H9 (cell line): ENCODE data around the gene RAD50. TPM values are rescaled to one million over a fixed set of nuclear protein-coding genes. Genes with fewer than 3 reads are reported as not detected.

Source experiments
- DNase-seq: peaks from one replicate; pipeline ENCODE4 v3.0.0-alpha.2; 2017
- H2AFZ ChIP-seq: one replicate; pipeline ENCODE4 v1.6.1; 2013; ENCODE audit warnings: mild to moderate bottlenecking, low read length, control low read depth, moderate library complexity
- H2AK5ac ChIP-seq: 2 replicates; pipeline ENCODE4 v1.6.1; 2013; ENCODE audit warnings: low read length, control low read depth, mixed read lengths; ENCODE audit not compliant: insufficient read length
- H2BK120ac ChIP-seq: one replicate; pipeline ENCODE4 v1.6.1; 2013; ENCODE audit warnings: low read depth, mild to moderate bottlenecking, low read length, control low read depth, inconsistent platforms; ENCODE audit not compliant: poor library complexity, severe bottlenecking
- H2BK12ac ChIP-seq: 2 replicates; pipeline ENCODE4 v1.6.1; 2013; ENCODE audit warnings: low read length, control low read depth, mixed read lengths, low read depth; ENCODE audit not compliant: insufficient read length
- H2BK15ac ChIP-seq: 2 replicates; pipeline ENCODE4 v1.6.1; 2013; ENCODE audit warnings: low read depth, low read length, control low read depth
- H2BK20ac ChIP-seq: one replicate; pipeline ENCODE4 v1.6.1; 2013; ENCODE audit warnings: low read depth, mild to moderate bottlenecking, low read length, control low read depth, inconsistent platforms; ENCODE audit not compliant: poor library complexity, severe bottlenecking
- H2BK5ac ChIP-seq: 2 replicates; pipeline ENCODE4 v1.6.1; 2013; ENCODE audit warnings: low read length, control low read depth, mixed read lengths; ENCODE audit not compliant: insufficient read length
- H3K14ac ChIP-seq: 2 replicates; pipeline ENCODE4 v1.6.1; 2013; ENCODE audit warnings: low read length, control low read depth; ENCODE audit not compliant: insufficient read depth
- H3K18ac ChIP-seq: 2 replicates; pipeline ENCODE4 v1.6.1; 2013; ENCODE audit warnings: low read depth, mild to moderate bottlenecking, mixed read lengths, low read length, control low read depth; ENCODE audit not compliant: insufficient read length
- H3K23ac ChIP-seq: 2 replicates; pipeline ENCODE4 v1.6.1; 2013; ENCODE audit warnings: low read length, control low read depth, mixed read lengths, low read depth; ENCODE audit not compliant: insufficient read length
- H3K23me2 ChIP-seq: 2 replicates; pipeline ENCODE4 v1.6.1; 2013; ENCODE audit warnings: low read depth, mild to moderate bottlenecking, mixed read lengths, low read length, control low read depth; ENCODE audit not compliant: insufficient read length, poor library complexity, severe bottlenecking
- H3K27ac ChIP-seq: 2 replicates; pipeline ENCODE4 v1.5.1; 2013; ENCODE audit warnings: low read length, control low read depth, mixed read lengths, low read depth; ENCODE audit not compliant: insufficient read length
- H3K27me3 ChIP-seq: 2 replicates; pipeline ENCODE4 v1.6.1; 2013; ENCODE audit warnings: low read length, control low read depth, inconsistent platforms; ENCODE audit not compliant: insufficient read depth
- H3K4ac ChIP-seq: 2 replicates; pipeline ENCODE4 v1.6.1; 2013; ENCODE audit warnings: low read depth, mild to moderate bottlenecking, control low read depth, inconsistent platforms, low read length, moderate library complexity
- H3K4me1 ChIP-seq: 2 replicates; pipeline ENCODE4 v1.6.1; 2013; ENCODE audit warnings: low read length, control low read depth, inconsistent platforms; ENCODE audit not compliant: insufficient read depth
- H3K4me2 ChIP-seq: 2 replicates; pipeline ENCODE4 v1.6.1; 2013; ENCODE audit warnings: low read length, control low read depth, mixed read lengths; ENCODE audit not compliant: insufficient read length, insufficient read depth
- H3K56ac ChIP-seq: 2 replicates; pipeline ENCODE4 v1.6.1; 2013; ENCODE audit warnings: low read depth, mild to moderate bottlenecking, mixed read lengths, low read length, control low read depth; ENCODE audit not compliant: insufficient read length
- H3K79me1 ChIP-seq: 2 replicates; pipeline ENCODE4 v1.6.1; 2013; ENCODE audit warnings: low read depth, mild to moderate bottlenecking, moderate library complexity, low read length, control low read depth, inconsistent platforms; ENCODE audit not compliant: insufficient read depth, poor library complexity, severe bottlenecking
- H3K79me2 ChIP-seq: 2 replicates; pipeline ENCODE4 v1.6.1; 2013; ENCODE audit warnings: low read length, control low read depth, inconsistent platforms; ENCODE audit not compliant: insufficient read depth
- H3K9ac ChIP-seq: 2 replicates; pipeline ENCODE4 v1.6.1; 2013; ENCODE audit warnings: low read length, control low read depth, mixed read lengths; ENCODE audit not compliant: insufficient read length; ENCODE audit errors: extremely low read depth
- H3K9me3 ChIP-seq: one replicate; pipeline ENCODE4 v1.6.1; 2013; ENCODE audit warnings: low read depth, low read length, inconsistent platforms; ENCODE audit not compliant: control insufficient read depth
- H3T11ph ChIP-seq: one replicate; pipeline ENCODE4 v1.6.1; 2013; ENCODE audit warnings: mild to moderate bottlenecking, low read length, control low read depth, inconsistent platforms
- H4K20me1 ChIP-seq: one replicate; pipeline ENCODE4 v1.6.1; 2013; ENCODE audit not compliant: control insufficient read depth, insufficient read length, insufficient read depth
- H4K5ac ChIP-seq: 2 replicates; pipeline ENCODE4 v1.6.1; 2013; ENCODE audit warnings: low read depth, mild to moderate bottlenecking, mixed read lengths, low read length, control low read depth; ENCODE audit not compliant: insufficient read length
- H4K8ac ChIP-seq: replicated peaks from 2 replicates; pipeline ENCODE4 v1.6.1; 2013; ENCODE audit warnings: low read length, control low read depth, mixed read lengths, low read depth; ENCODE audit not compliant: insufficient read length
- H4K91ac ChIP-seq: 2 replicates; pipeline ENCODE4 v1.6.1; 2013; ENCODE audit warnings: low read depth, mild to moderate bottlenecking, moderate library complexity, mixed read lengths, low read length, control low read depth; ENCODE audit not compliant: insufficient read length
- H3K27ac Mint-ChIP-seq, 3 experiments: 2 replicates in 2 of 3; 3 replicates in 1 of 3; pipeline ENCODE4 v1.8.0; 2020 to 2021; ENCODE audit warnings: mixed read lengths in 3 of 3, mild to moderate bottlenecking in 1 of 3, moderate library complexity in 1 of 3
- H3K27me3 Mint-ChIP-seq: 2 replicates; pipeline ENCODE4 v1.8.0; 2021; ENCODE audit warnings: low read depth, mild to moderate bottlenecking, moderate library complexity, mixed read lengths
- H3K36me3 Mint-ChIP-seq, 3 experiments: 2 replicates in 2 of 3; 3 replicates in 1 of 3; pipeline ENCODE4 v1.8.0; 2020 to 2021; ENCODE audit warnings: low read depth in 3 of 3, mixed read lengths in 3 of 3; ENCODE audit not compliant: insufficient read depth in 1 of 3
- H3K4me1 Mint-ChIP-seq, 2 experiments: 2 replicates each; pipeline ENCODE4 v1.8.0; 2020; ENCODE audit warnings: mixed read lengths in 2 of 2
- H3K4me3 Mint-ChIP-seq, 2 experiments: 2 replicates in 1 of 2; 3 replicates in 1 of 2; pipeline ENCODE4 v1.8.0; 2020 to 2021; ENCODE audit warnings: mild to moderate bottlenecking in 2 of 2, mixed read lengths in 2 of 2, moderate library complexity in 1 of 2
- H3K9me3 Mint-ChIP-seq, 2 experiments: 2 replicates in 1 of 2; 3 replicates in 1 of 2; pipeline ENCODE4 v1.8.0; 2020; ENCODE audit warnings: mild to moderate bottlenecking in 2 of 2, mixed read lengths in 2 of 2, moderate library complexity in 1 of 2
- WGBS: extraction: QIAGEN DNeasy Blood & Tissue Kit; methylation state at CpG from one replicate; pipeline ENCODE4 v1.1.7; 2013; ENCODE audit warnings: missing lambda C conversion rate, low lambda C conversion rate, mixed read lengths; ENCODE audit not compliant: insufficient read length; ENCODE audit errors: extremely low coverage; 5-methylcytosine and 5-hydroxymethylcytosine counted together
- total RNA-seq: library from RNA; stranded (reverse); gene quantifications from 2 replicates; pipeline ENCODE4 v1.2.1, GENCODE V29; 2021
- TF ChIP-seq, protein P1 (sequence below): fragments of 200-600 bp; sonication (generic); conservative IDR thresholded peaks from 3 replicates; pipeline ENCODE4 v1.8.0; 2021; ENCODE audit warnings: antibody characterized with exemption, mild to moderate bottlenecking

The RAD50 gene
- total RNA-seq, 1 experiment from 2014 or later = 46.1 TPM

GRCh38 chr5:132669455-132669820 lies 112.7 kb downstream of the RAD50 start:
- H3K4me1 Mint-ChIP-seq = peaks cover 22% of the 10 kb centered on the region in 2 experiments
- no peak overlapping the region for H3T11ph ChIP-seq
- TF ChIP-seq, protein P1, sequence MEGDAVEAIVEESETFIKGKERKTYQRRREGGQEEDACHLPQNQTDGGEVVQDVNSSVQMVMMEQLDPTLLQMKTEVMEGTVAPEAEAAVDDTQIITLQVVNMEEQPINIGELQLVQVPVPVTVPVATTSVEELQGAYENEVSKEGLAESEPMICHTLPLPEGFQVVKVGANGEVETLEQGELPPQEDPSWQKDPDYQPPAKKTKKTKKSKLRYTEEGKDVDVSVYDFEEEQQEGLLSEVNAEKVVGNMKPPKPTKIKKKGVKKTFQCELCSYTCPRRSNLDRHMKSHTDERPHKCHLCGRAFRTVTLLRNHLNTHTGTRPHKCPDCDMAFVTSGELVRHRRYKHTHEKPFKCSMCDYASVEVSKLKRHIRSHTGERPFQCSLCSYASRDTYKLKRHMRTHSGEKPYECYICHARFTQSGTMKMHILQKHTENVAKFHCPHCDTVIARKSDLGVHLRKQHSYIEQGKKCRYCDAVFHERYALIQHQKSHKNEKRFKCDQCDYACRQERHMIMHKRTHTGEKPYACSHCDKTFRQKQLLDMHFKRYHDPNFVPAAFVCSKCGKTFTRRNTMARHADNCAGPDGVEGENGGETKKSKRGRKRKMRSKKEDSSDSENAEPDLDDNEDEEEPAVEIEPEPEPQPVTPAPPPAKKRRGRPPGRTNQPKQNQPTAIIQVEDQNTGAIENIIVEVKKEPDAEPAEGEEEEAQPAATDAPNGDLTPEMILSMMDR = no peak
- H3K9me3 ChIP-seq = no peaks in the 10 kb centered on the region
- no peak overlapping the region for H2BK5ac ChIP-seq
- H2BK120ac ChIP-seq = no peak overlapping the region
- no peak overlapping the region for H3K4me2 ChIP-seq
- no peaks in the 10 kb centered on the region for H3K79me2 ChIP-seq
- H4K8ac ChIP-seq = no peak overlapping the region
- no peaks in the 10 kb centered on the region for H3K79me1 ChIP-seq
- no CpG with 5 or more reads among the region's 7 CpGs for WGBS
- no peak overlapping the region for H3K27ac ChIP-seq
- H2BK20ac ChIP-seq = no peak overlapping the region
- no peak overlapping the region for H3K14ac ChIP-seq
- no peak overlapping the region for H2AK5ac ChIP-seq
- H4K5ac ChIP-seq = no peak overlapping the region
- H3K9me3 Mint-ChIP-seq = peaks cover 0 to 7% of the 10 kb centered on the region in 2 experiments; a peak in 3 of 5 replicates
- no peak overlapping the region for H2BK15ac ChIP-seq
- no peak overlapping the region for H3K23ac ChIP-seq
- DNase-seq = no peak
- H3K27me3 ChIP-seq = no peaks in the 10 kb centered on the region
- H3K4ac ChIP-seq = no peak overlapping the region
- no peak overlapping the region for H3K56ac ChIP-seq
- no peaks in the 10 kb centered on the region for H3K4me1 ChIP-seq
- H3K27me3 Mint-ChIP-seq = no peaks in the 10 kb centered on the region; the same call in none of the 2 replicates
- no peak overlapping the region for H2BK12ac ChIP-seq
- H3K4me3 Mint-ChIP-seq = no peak overlapping the region
- no peak overlapping the region for H3K27ac Mint-ChIP-seq
- peaks cover 0 to 7% (median 0%) of the 10 kb centered on the region in 3 experiments; a peak in 3 of 7 replicates for H3K36me3 Mint-ChIP-seq
- H3K9ac ChIP-seq = no peak overlapping the region
- H3K23me2 ChIP-seq = no peaks in the 10 kb centered on the region
- no peak overlapping the region for H2AFZ ChIP-seq
- no peak overlapping the region for H3K18ac ChIP-seq
- no peaks in the 10 kb centered on the region for H4K20me1 ChIP-seq
- no peak overlapping the region for H4K91ac ChIP-seq
